Adrenal gland (tissue), 5 donors: Measurements from ENCODE around the gene RNLS.

ENCODE experiments used
- CTCF ChIP-seq, 6 experiments: fragments of 450-650 bp in 4 of 6; fragments of 200-600 bp in 2 of 6; sonication (generic) in 1 of 6; IDR thresholded peaks; 1 replicate in 5 of 6; 2 replicates in 1 of 6; pipeline versions ENCODE4 v1.5.1 to v1.8.0; 2016 to 2021; ENCODE audit warnings: antibody characterized with exemption in 6 of 6, mild to moderate bottlenecking in 2 of 6, moderate library complexity in 1 of 6
- POLR2A ChIP-seq, 2 donors: fragments of 450-650 bp; IDR thresholded peaks; one replicate each; pipeline ENCODE4 v1.6.1; 2017; ENCODE audit warnings: antibody characterized with exemption in 2 of 2, mild to moderate bottlenecking in 2 of 2, moderate library complexity in 1 of 2
- donor health status: DM: no; HTN: no; CAD: no.

GRCh38 chr10:88528201-88528600, 54.9 kb downstream of the RNLS start:
- TF ChIP-seq CTCF (IDR thresholded peaks at IDR 0.05) (no peak), POLR2A (IDR thresholded peaks at IDR 0.05) (no peak)
